OCI-LY7 (cell line): ENCODE measurements around the gene SV2B. TPM values are rescaled to one million over a fixed set of nuclear protein-coding genes. Genes with fewer than 3 reads are reported as not detected.

Source experiments
- BruUV-seq: library from RNA; stranded (reverse); fragments of 400-500 nt; replicated peaks from 2 replicates; lab custom pipeline; 2021; lab: Mats Ljungman, UMichigan
- CTCF ChIA-PET: fragments of 300-600 bp; sonication (Branson Sonifier 250); formaldehyde crosslinking; loops from one replicate; lab custom pipeline; 2022; ENCODE audit warnings: antibody characterized with exemption; ENCODE audit not compliant: unreplicated experiment; lab: Charles Lee
- POLR2A ChIA-PET: fragments of 300-600 bp; sonication (Branson Sonifier 250); formaldehyde crosslinking; loops from one replicate; lab custom pipeline; 2022; ENCODE audit warnings: antibody characterized with exemption; lab: Charles Lee
- DNase-seq: peaks from one replicate; pipeline ENCODE4 v3.0.0-alpha.2; 2015; ENCODE audit warnings: low spot score
- H2AFZ ChIP-seq: fragments of 200-600 bp; sonication (generic), shearing (Covaris generic); 2 replicates; pipeline ENCODE4 v1.6.1; 2014; ENCODE audit warnings: mild to moderate bottlenecking, antibody characterized with exemption, low read length, moderate library complexity
- H3K27ac ChIP-seq: fragments of 200-600 bp; sonication (generic); 2 replicates; pipeline ENCODE4 v1.5.1; 2014; ENCODE audit warnings: mixed run types, low read depth, mild to moderate bottlenecking, moderate library complexity, low read length, inconsistent platforms; ENCODE audit not compliant: poor library complexity, severe bottlenecking
- H3K36me3 ChIP-seq: fragments of 200-600 bp; sonication (generic); 2 replicates; pipeline ENCODE4 v1.6.1; 2014; ENCODE audit warnings: mild to moderate bottlenecking, antibody characterized with exemption, low read length, moderate library complexity, mixed read lengths; ENCODE audit not compliant: insufficient read depth
- H3K4me1 ChIP-seq: fragments of 200-600 bp; sonication (generic); 2 replicates; pipeline ENCODE4 v1.5.1; 2014; ENCODE audit warnings: mild to moderate bottlenecking, low read length; ENCODE audit not compliant: insufficient read depth, poor library complexity, severe bottlenecking
- H3K4me2 ChIP-seq: fragments of 200-600 bp; sonication (generic); 2 replicates; pipeline ENCODE4 v1.6.1; 2014; ENCODE audit warnings: mild to moderate bottlenecking, low read length
- H3K4me3 ChIP-seq: fragments of 200-600 bp; sonication (generic); 2 replicates; pipeline ENCODE4 v1.5.1; 2014; ENCODE audit warnings: mild to moderate bottlenecking, low read depth, low read length; ENCODE audit not compliant: poor library complexity, severe bottlenecking
- H3K79me2 ChIP-seq: fragments of 200-600 bp; sonication (generic); 2 replicates; pipeline ENCODE4 v1.6.1; 2016; ENCODE audit warnings: low read depth, mild to moderate bottlenecking, low read length, moderate library complexity, mixed read lengths; ENCODE audit not compliant: insufficient read depth
- H3K9me2 ChIP-seq: fragments of 200-600 bp; sonication (generic); 2 replicates; pipeline ENCODE4 v1.6.1; 2016; ENCODE audit warnings: mild to moderate bottlenecking, low read length, mixed read lengths; ENCODE audit not compliant: insufficient read depth
- H3K9me3 ChIP-seq: fragments of 200-600 bp; sonication (generic); 2 replicates; pipeline ENCODE4 v1.6.1; 2014; ENCODE audit warnings: mild to moderate bottlenecking, mixed run types, low read length, mixed read lengths
- H4K20me1 ChIP-seq: fragments of 200-600 bp; sonication (generic); 2 replicates; pipeline ENCODE4 v1.6.1; 2014; ENCODE audit warnings: mild to moderate bottlenecking, antibody characterized with exemption, low read length, moderate library complexity, mixed read lengths; ENCODE audit not compliant: insufficient read depth
- EZH2phosphoT487 ChIP-seq: fragments of 200-600 bp; sonication (generic); IDR thresholded peaks from 2 replicates; pipeline ENCODE4 v1.6.1; 2018; ENCODE audit warnings: low read depth, borderline replicate concordance, mild to moderate bottlenecking, mixed run types, antibody characterized with exemption, low read length, moderate library complexity, mixed read lengths
- intact Hi-C: fragments of 100-400 bp; cut with micrococcal nuclease; formaldehyde crosslinking; loops from one replicate; pipeline ENCODE4 v1.10.0; 2022; ENCODE audit not compliant: unreplicated experiment
- total RNA-seq, 2 experiments: library from RNA; depleted of rRNA in 1 of 2; stranded (reverse); fragments of >200 nt in 1 of 2; shearing (Covaris generic) in 1 of 2; gene quantifications; 2 replicates each; pipeline ENCODE4 v1.2.3, GENCODE V29; 2014 to 2022
- TF ChIP-seq, protein P1 (sequence below): fragments of 200-600 bp; sonication (generic); conservative IDR thresholded peaks from 2 replicates; pipeline ENCODE4 v1.5.1; 2014; ENCODE audit warnings: mild to moderate bottlenecking, antibody characterized with exemption, low read length, moderate library complexity, mixed read lengths

Gene SV2B
- total RNA-seq, 2 experiments from 2014 or later = 0.15 TPM; not detected in 1

DNA sequence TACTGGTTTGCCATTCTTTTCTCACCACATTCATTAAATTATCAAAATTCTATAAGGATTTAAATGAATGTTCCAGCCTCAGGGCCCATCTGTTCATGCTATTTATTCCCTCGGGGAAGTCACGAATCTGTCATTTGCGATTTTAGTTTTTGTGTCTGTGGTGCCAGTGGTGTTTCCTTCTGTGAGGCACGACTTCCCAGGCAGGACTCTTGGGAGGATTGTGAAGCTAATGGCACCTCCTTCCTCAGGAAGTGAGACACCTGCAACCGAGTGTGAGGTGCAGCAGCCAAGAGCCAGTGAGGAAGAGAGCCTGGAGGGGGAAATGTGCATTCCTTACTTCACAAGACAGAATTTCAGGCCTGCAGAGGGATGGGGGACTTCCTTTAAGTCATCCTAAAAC is 24.1 kb downstream of the SV2B start:
- H3K4me2 ChIP-seq = no peak overlapping the region
- intact Hi-C loops = no loop called here
- TF ChIP-seq EZH2phosphoT487 = no peak
- H3K27ac ChIP-seq = no peak overlapping the region
- H3K9me3 ChIP-seq = no peaks in the 10 kb centered on the region
- H3K4me1 ChIP-seq = no peaks in the 10 kb centered on the region
- ChIA-PET CTCF (no interaction called here), POLR2A (no interaction called here)
- no peaks in the 10 kb centered on the region for H3K36me3 ChIP-seq
- H3K79me2 ChIP-seq = no peaks in the 10 kb centered on the region
- no peaks in the 10 kb centered on the region for H4K20me1 ChIP-seq
- no peak overlapping the region for H2AFZ ChIP-seq
- no peaks in the 10 kb centered on the region for H3K9me2 ChIP-seq
- DNase-seq = no peak
- no TSS peak for BruUV-seq
- H3K4me3 ChIP-seq = no peak overlapping the region

DNA sequence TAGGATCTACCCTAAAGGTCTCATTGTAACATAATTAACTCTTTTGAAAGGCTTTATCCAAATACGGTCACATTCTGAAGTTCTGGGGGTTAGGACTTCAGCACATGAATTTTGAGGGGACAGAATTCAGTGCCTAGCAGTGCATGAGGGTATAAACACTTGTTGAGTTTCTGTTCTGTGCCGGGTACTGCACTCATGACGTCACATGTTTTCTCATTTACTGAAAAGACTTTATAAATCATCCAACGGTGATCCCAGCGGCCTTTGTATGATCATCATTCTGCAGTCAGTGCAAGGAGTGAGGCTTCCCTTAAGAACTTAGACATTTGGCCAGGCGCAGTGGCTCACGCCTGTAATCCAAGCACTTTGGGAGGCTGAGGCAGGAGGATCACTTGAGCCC is 25.1 kb downstream of the SV2B start:
- no TSS peak for BruUV-seq
- Histone ChIP-seq H2AFZ (no peak overlapping the region), H3K36me3 (no peaks in the 10 kb centered on the region), H4K20me1 (no peaks in the 10 kb centered on the region), H3K4me1 (no peaks in the 10 kb centered on the region), H3K4me3 (no peak overlapping the region), H3K27ac (no peak overlapping the region), H3K9me3 (no peaks in the 10 kb centered on the region), H3K4me2 (no peak overlapping the region), H3K79me2 (no peaks in the 10 kb centered on the region), H3K9me2 (no peaks in the 10 kb centered on the region)
- CTCF ChIA-PET = no interaction called here
- intact Hi-C loops = no loop called here
- DNase-seq = no peak
- POLR2A ChIA-PET = no interaction called here
- TF ChIP-seq, protein P1, sequence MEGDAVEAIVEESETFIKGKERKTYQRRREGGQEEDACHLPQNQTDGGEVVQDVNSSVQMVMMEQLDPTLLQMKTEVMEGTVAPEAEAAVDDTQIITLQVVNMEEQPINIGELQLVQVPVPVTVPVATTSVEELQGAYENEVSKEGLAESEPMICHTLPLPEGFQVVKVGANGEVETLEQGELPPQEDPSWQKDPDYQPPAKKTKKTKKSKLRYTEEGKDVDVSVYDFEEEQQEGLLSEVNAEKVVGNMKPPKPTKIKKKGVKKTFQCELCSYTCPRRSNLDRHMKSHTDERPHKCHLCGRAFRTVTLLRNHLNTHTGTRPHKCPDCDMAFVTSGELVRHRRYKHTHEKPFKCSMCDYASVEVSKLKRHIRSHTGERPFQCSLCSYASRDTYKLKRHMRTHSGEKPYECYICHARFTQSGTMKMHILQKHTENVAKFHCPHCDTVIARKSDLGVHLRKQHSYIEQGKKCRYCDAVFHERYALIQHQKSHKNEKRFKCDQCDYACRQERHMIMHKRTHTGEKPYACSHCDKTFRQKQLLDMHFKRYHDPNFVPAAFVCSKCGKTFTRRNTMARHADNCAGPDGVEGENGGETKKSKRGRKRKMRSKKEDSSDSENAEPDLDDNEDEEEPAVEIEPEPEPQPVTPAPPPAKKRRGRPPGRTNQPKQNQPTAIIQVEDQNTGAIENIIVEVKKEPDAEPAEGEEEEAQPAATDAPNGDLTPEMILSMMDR = no peak
- TF ChIP-seq EZH2phosphoT487 = no peak

DNA sequence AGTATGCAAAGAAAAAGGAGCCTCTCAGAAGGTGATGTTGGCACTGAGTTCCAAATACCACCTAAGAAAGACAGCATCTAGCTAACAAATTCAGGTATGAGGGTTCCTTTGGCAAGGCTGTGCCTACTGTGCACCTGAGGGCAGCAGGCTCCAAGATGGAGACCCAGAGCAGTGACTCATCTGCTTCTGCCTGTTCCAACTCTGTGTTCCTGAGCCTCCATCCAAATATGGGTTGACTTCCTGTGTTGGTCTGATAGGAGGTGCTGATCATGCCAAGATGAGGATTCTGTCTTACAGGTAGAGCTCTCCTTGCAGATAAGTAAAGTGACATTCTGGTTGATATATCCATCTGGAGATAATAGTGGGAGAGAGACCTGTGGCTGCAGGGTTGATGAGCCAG is 26.0 kb downstream of the SV2B start:
- H4K20me1 ChIP-seq = no peaks in the 10 kb centered on the region
- CTCF ChIA-PET = no interaction called here
- no peaks in the 10 kb centered on the region for H3K4me1 ChIP-seq
- H3K4me3 ChIP-seq = no peak overlapping the region
- H3K36me3 ChIP-seq = no peaks in the 10 kb centered on the region
- no peaks in the 10 kb centered on the region for H3K79me2 ChIP-seq
- TF ChIP-seq, protein P1 = no peak
- no peak for TF ChIP-seq EZH2phosphoT487
- POLR2A ChIA-PET = interaction anchor here (1.2 kb wide), 1 partner anchor 15 kb away, joined by 3 read pairs; no protein-coding TSS in a partner anchor
- H3K27ac ChIP-seq = no peak overlapping the region
- no peaks in the 10 kb centered on the region for H3K9me3 ChIP-seq
- no peak overlapping the region for H3K4me2 ChIP-seq
- DNase-seq = no peak
- no TSS peak for BruUV-seq
- H3K9me2 ChIP-seq = no peaks in the 10 kb centered on the region
- H2AFZ ChIP-seq = no peak overlapping the region
- intact Hi-C loops = no loop called here
